ENCODE data around the gene ITPR1. TPM values are rescaled to one million over a fixed set of nuclear protein-coding genes. Genes with fewer than 3 reads are reported as not detected.

The ITPR1 gene
- total RNA-seq, 1 experiment from 2014 or later = 48.5 TPM

DNA sequence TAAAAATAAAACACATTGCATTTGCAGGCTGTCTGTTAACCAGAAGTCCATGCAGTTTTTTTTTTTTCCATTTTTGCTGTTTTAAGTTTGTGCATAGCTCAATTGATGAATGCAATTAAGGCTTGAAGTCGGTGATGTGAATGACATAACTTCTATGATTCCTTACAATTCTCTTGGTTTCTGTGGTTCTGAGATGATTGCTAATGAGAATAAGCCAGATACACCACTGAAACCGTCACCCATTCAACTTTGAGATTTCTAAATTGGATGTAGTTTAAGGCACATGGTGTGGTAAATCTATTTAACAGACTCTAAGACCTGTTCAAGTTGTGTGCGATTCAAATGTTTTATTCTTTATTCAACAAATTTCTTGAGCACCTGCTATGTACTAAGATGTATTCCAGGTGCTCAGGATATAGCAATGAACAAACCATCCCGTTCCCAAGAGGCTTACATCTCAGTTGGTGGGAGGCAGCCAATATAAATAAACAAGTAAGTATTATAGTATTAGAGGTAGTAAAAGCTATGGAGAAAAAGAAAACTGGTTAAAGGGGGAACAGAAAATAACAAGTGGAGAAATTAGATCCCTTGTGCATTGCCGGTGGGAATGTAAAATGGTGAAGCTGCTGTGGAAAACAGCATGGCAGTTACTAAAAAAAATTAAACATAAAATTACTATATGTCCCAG, 4.0 kb downstream of the ITPR1 start:
- H3K36me3 ChIP-seq (ENCODE audit: low read depth, low read length) = no peaks in the 10 kb centered on the region; the same call in 1 of the 2 replicates
- no peak overlapping the region for H2AFZ ChIP-seq (ENCODE audit: low read length)
- H3K4me3 ChIP-seq (ENCODE audit: low read length) = no peak overlapping the region
- no peaks in the 10 kb centered on the region for H3K9me3 ChIP-seq (ENCODE audit: low read length)
- no peak overlapping the region for H3K27ac ChIP-seq (ENCODE audit: low read length)
- peaks cover 29% of the 10 kb centered on the region; the same call in 1 of the 2 replicates for H3K79me2 ChIP-seq (ENCODE audit: low read length)
- no peaks in the 10 kb centered on the region for H3K9me2 ChIP-seq (replicated peaks; ENCODE audit: low read length)
- no peak for TF ChIP-seq EZH2 (IDR thresholded peaks at IDR 0.05; ENCODE audit: low read length, unreplicated experiment)
- TF ChIP-seq, protein P1, sequence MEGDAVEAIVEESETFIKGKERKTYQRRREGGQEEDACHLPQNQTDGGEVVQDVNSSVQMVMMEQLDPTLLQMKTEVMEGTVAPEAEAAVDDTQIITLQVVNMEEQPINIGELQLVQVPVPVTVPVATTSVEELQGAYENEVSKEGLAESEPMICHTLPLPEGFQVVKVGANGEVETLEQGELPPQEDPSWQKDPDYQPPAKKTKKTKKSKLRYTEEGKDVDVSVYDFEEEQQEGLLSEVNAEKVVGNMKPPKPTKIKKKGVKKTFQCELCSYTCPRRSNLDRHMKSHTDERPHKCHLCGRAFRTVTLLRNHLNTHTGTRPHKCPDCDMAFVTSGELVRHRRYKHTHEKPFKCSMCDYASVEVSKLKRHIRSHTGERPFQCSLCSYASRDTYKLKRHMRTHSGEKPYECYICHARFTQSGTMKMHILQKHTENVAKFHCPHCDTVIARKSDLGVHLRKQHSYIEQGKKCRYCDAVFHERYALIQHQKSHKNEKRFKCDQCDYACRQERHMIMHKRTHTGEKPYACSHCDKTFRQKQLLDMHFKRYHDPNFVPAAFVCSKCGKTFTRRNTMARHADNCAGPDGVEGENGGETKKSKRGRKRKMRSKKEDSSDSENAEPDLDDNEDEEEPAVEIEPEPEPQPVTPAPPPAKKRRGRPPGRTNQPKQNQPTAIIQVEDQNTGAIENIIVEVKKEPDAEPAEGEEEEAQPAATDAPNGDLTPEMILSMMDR (conservative IDR thresholded peaks at IDR 0.05; ENCODE audit: low read depth, low read length) = no peak
- TF ChIP-seq EZH2phosphoT487 (IDR thresholded peaks at IDR 0.05; ENCODE audit: borderline replicate concordance, low read length) = no peak
- no peaks in the 10 kb centered on the region for H3F3A ChIP-seq (ENCODE audit: low read length, unreplicated experiment)
- H4K20me1 ChIP-seq (ENCODE audit: low read length) = peaks cover 9% of the 10 kb centered on the region; the same call in 1 of the 2 replicates
- ATAC-seq = no peak
- intact Hi-C loops (cut with micrococcal nuclease) = no loop called here
- ChIA-PET CTCF (no interaction called here), POLR2A (ENCODE audit: unreplicated experiment) (no interaction called here)
- no TSS peak for BruUV-seq (replicated peaks)
- no peak overlapping the region for H3K9ac ChIP-seq (ENCODE audit: low read length)
- peaks cover 21% of the 10 kb centered on the region for H3K4me1 ChIP-seq (ENCODE audit: insufficient read depth, low read length)
- H3K4me2 ChIP-seq (ENCODE audit: low read length) = no peak overlapping the region
- DNase-seq = no peak
- H3K27me3 ChIP-seq (ENCODE audit: low read length) = no peaks in the 10 kb centered on the region

DNA sequence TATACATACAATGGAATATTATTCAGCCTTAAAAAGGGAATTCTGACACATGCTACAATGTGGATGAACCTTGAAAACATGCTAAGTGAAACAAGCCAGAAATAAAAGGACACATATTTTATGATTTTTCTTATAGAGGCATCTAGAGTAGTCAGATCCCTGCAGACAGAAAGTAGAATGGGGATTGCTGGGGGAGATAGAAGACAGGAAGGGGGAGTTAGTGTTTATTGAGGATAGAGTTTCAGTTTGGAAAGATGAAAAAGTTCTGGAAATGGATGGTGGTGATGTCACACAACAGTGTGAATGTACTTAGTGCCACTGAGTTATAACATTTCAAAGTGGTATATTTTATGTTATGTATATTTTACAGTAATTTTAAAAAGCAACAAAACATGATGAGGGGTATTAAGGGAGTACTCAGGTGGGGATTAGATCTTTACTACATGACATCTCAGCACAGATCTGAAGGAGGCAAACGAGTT, 4.7 kb downstream of the ITPR1 start:
- peaks cover 29% of the 10 kb centered on the region; the same call in 1 of the 2 replicates for H3K79me2 ChIP-seq (ENCODE audit: low read length)
- no TSS peak for BruUV-seq (replicated peaks)
- DNase-seq (no peak), ATAC-seq (no peak)
- TF ChIP-seq, protein P1 (conservative IDR thresholded peaks at IDR 0.05; ENCODE audit: low read depth, low read length) = no peak
- no peak for TF ChIP-seq EZH2phosphoT487 (IDR thresholded peaks at IDR 0.05; ENCODE audit: borderline replicate concordance, low read length)
- no peak for TF ChIP-seq EZH2 (IDR thresholded peaks at IDR 0.05; ENCODE audit: low read length, unreplicated experiment)
- H3K9ac ChIP-seq (ENCODE audit: low read length) = no peak overlapping the region
- H3K9me3 ChIP-seq (ENCODE audit: low read length) = no peaks in the 10 kb centered on the region
- peaks cover 21% of the 10 kb centered on the region for H3K4me1 ChIP-seq (ENCODE audit: insufficient read depth, low read length)
- ChIA-PET POLR2A (ENCODE audit: unreplicated experiment) (no interaction called here), CTCF (no interaction called here)
- intact Hi-C loops (cut with micrococcal nuclease) = no loop called here
- no peak overlapping the region for H3K4me2 ChIP-seq (ENCODE audit: low read length)
- H3F3A ChIP-seq (ENCODE audit: low read length, unreplicated experiment) = no peaks in the 10 kb centered on the region
- H3K9me2 ChIP-seq (replicated peaks; ENCODE audit: low read length) = no peaks in the 10 kb centered on the region
- no peaks in the 10 kb centered on the region; the same call in 1 of the 2 replicates for H3K36me3 ChIP-seq (ENCODE audit: low read depth, low read length)
- H4K20me1 ChIP-seq (ENCODE audit: low read length) = peaks cover 9% of the 10 kb centered on the region; the same call in 1 of the 2 replicates
- no peak overlapping the region for H3K27ac ChIP-seq (ENCODE audit: low read length)
- no peaks in the 10 kb centered on the region for H3K27me3 ChIP-seq (ENCODE audit: low read length)
- H2AFZ ChIP-seq (ENCODE audit: low read length) = no peak overlapping the region
- no peak overlapping the region for H3K4me3 ChIP-seq (ENCODE audit: low read length)

DNA sequence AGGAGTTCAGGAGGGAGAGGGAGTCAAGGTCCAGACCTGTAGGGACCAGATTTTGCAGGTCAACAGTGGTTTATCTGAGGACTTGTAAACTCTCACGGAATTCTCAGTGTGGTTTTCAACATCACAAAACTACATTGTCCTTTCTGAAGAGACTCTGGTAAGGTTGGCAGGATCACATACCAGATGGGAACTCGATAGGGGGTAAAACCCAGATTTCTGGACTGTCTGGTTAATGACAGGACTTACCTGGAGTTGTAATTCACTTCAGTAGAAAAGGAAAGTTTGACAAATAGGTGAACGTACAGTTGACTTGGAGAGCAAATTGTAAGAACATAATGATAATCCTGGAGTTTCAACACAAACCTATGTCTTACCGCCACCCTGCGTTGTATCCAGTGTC, 5.3 kb downstream of the ITPR1 start:
- peaks cover 28% of the 10 kb centered on the region; the same call in 1 of the 2 replicates for H3K79me2 ChIP-seq (ENCODE audit: low read length)
- peaks cover 21% of the 10 kb centered on the region for H3K4me1 ChIP-seq (ENCODE audit: insufficient read depth, low read length)
- no peak overlapping the region for H2AFZ ChIP-seq (ENCODE audit: low read length)
- intact Hi-C loops (cut with micrococcal nuclease) = no loop called here
- H3K9me3 ChIP-seq (ENCODE audit: low read length) = no peaks in the 10 kb centered on the region
- CTCF ChIA-PET = no interaction called here
- H3K4me2 ChIP-seq (ENCODE audit: low read length) = no peak overlapping the region
- no peaks in the 10 kb centered on the region for H3K27me3 ChIP-seq (ENCODE audit: low read length)
- DNase-seq = no peak
- H4K20me1 ChIP-seq (ENCODE audit: low read length) = peaks cover 9% of the 10 kb centered on the region; the same call in 1 of the 2 replicates
- H3K9ac ChIP-seq (ENCODE audit: low read length) = no peak overlapping the region
- no peaks in the 10 kb centered on the region; the same call in 1 of the 2 replicates for H3K36me3 ChIP-seq (ENCODE audit: low read depth, low read length)
- BruUV-seq (replicated peaks) = no TSS peak
- no peak for ATAC-seq
- H3K27ac ChIP-seq (ENCODE audit: low read length) = no peak overlapping the region
- TF ChIP-seq EZH2 (IDR thresholded peaks at IDR 0.05; ENCODE audit: low read length, unreplicated experiment) (no peak), EZH2phosphoT487 (IDR thresholded peaks at IDR 0.05; ENCODE audit: borderline replicate concordance, low read length) (no peak)
- TF ChIP-seq, protein P1 (conservative IDR thresholded peaks at IDR 0.05; ENCODE audit: low read depth, low read length) = no peak
- no peak overlapping the region for H3K4me3 ChIP-seq (ENCODE audit: low read length)
- no peaks in the 10 kb centered on the region for H3K9me2 ChIP-seq (replicated peaks; ENCODE audit: low read length)
- POLR2A ChIA-PET (ENCODE audit: unreplicated experiment) = no interaction called here
- H3F3A ChIP-seq (ENCODE audit: low read length, unreplicated experiment) = no peaks in the 10 kb centered on the region
